Measurements from ENCODE around the gene PCSK2. TPM values are rescaled to one million over a fixed set of nuclear protein-coding genes. Genes with fewer than 3 reads are reported as not detected.

PCSK2 gene
- polyA plus RNA-seq, 3 donors = not detected

GRCh38 chr20:17482536-17482935 is 255.7 kb downstream of the PCSK2 start:
- no peak overlapping the region for H3K4me3 Mint-ChIP-seq
- no peak for DNase-seq
- H3K27me3 Mint-ChIP-seq (ENCODE audit: low read depth in 3 of 3) = peaks cover 2 to 7% (median 5%) of the 10 kb centered on the region in 3 donors
- Histone ChIP-seq H3K79me2 (ENCODE audit: insufficient read depth, low read length) (no peaks in the 10 kb centered on the region), H3K4me1 (ENCODE audit: control insufficient read depth in 1 of 2, insufficient read depth in 2 of 2, low read length in 2 of 2) (no peaks in the 10 kb centered on the region), H3K9ac (ENCODE audit: insufficient read depth, low read length, poor library complexity, severe bottlenecking) (no peak overlapping the region), H4K20me1 (ENCODE audit: insufficient read depth, low read length) (no peaks in the 10 kb centered on the region), H3K4me2 (replicated peaks; ENCODE audit: extremely low read depth, low read length, poor library complexity, severe bottlenecking) (no peak overlapping the region), H3K36me3 (replicated peaks in 1 of 2; ENCODE audit: control insufficient read depth in 1 of 2, insufficient read depth in 2 of 2, low read length in 2 of 2) (no peaks in the 10 kb centered on the region), H2AFZ (ENCODE audit: insufficient read depth, low read depth, low read length, poor library complexity, severe bottlenecking) (no peak overlapping the region), H3K27ac (ENCODE audit: low read depth in 1 of 2, low read length in 2 of 2) (no peak overlapping the region), H3K9me3 (replicated peaks in 1 of 2; ENCODE audit: control insufficient read depth in 1 of 2, insufficient read depth in 1 of 2, low read length in 2 of 2) (no peaks in the 10 kb centered on the region), H3K27me3 (ENCODE audit: control insufficient read depth in 2 of 2, insufficient read depth in 2 of 2, low read length in 2 of 2) (peaks cover 0 to 3% of the 10 kb centered on the region in 2 donors), H3K4me3 (replicated peaks in 1 of 3; ENCODE audit: low read depth in 2 of 3, low read length in 3 of 3) (no peak overlapping the region)
- no peak overlapping the region for H3K27ac Mint-ChIP-seq
- H3K9me3 Mint-ChIP-seq = peaks cover 0 to 6% (median 0%) of the 10 kb centered on the region in 7 donors
- 90% methylated on average over 2 of the region's 5 CpGs for WGBS (ENCODE audit: insufficient coverage)
- no peaks in the 10 kb centered on the region for H3K4me1 Mint-ChIP-seq
- intact Hi-C loops (cut with micrococcal nuclease) = no loop called here
- H3K36me3 Mint-ChIP-seq = no peaks in the 10 kb centered on the region
- no peak for TF ChIP-seq CTCF (IDR thresholded peaks at IDR 0.05)

GRCh38 chr20:17485017-17485416 is 258.2 kb downstream of the PCSK2 start:
- Mint-ChIP-seq H3K36me3 (no peaks in the 10 kb centered on the region), H3K9me3 (peaks cover 0 to 6% (median 0%) of the 10 kb centered on the region in 7 donors), H3K4me3 (no peak overlapping the region), H3K4me1 (no peaks in the 10 kb centered on the region), H3K27ac (no peak overlapping the region), H3K27me3 (ENCODE audit: low read depth in 3 of 3) (peaks cover 5 to 7% (median 6%) of the 10 kb centered on the region in 3 donors)
- no peak overlapping the region for H3K27ac ChIP-seq (ENCODE audit: low read depth in 1 of 2, low read length in 2 of 2)
- H3K27me3 ChIP-seq (ENCODE audit: control insufficient read depth in 2 of 2, insufficient read depth in 2 of 2, low read length in 2 of 2) = peaks cover 0 to 3% of the 10 kb centered on the region in 2 donors
- H4K20me1 ChIP-seq (ENCODE audit: insufficient read depth, low read length) = no peaks in the 10 kb centered on the region
- DNase-seq = no peak
- no peaks in the 10 kb centered on the region for H3K36me3 ChIP-seq (replicated peaks in 1 of 2; ENCODE audit: control insufficient read depth in 1 of 2, insufficient read depth in 2 of 2, low read length in 2 of 2)
- H3K4me2 ChIP-seq (replicated peaks; ENCODE audit: extremely low read depth, low read length, poor library complexity, severe bottlenecking) = no peak overlapping the region
- no peaks in the 10 kb centered on the region for H3K79me2 ChIP-seq (ENCODE audit: insufficient read depth, low read length)
- 94% methylated on average over 2 of the region's 2 CpGs for WGBS (ENCODE audit: insufficient coverage)
- no peak overlapping the region for H2AFZ ChIP-seq (ENCODE audit: insufficient read depth, low read depth, low read length, poor library complexity, severe bottlenecking)
- H3K9me3 ChIP-seq (replicated peaks in 1 of 2; ENCODE audit: control insufficient read depth in 1 of 2, insufficient read depth in 1 of 2, low read length in 2 of 2) = no peaks in the 10 kb centered on the region
- no peak overlapping the region for H3K9ac ChIP-seq (ENCODE audit: insufficient read depth, low read length, poor library complexity, severe bottlenecking)
- TF ChIP-seq CTCF (IDR thresholded peaks at IDR 0.05) = no peak
- H3K4me1 ChIP-seq (ENCODE audit: control insufficient read depth in 1 of 2, insufficient read depth in 2 of 2, low read length in 2 of 2) = no peaks in the 10 kb centered on the region
- no peak overlapping the region for H3K4me3 ChIP-seq (replicated peaks in 1 of 3; ENCODE audit: low read depth in 2 of 3, low read length in 3 of 3)
- intact Hi-C loops (cut with micrococcal nuclease) = no loop called here

All from CD14-positive monocyte (primary cell).